Uterus (tissue), 2 donors: Measurements from ENCODE around the gene TMPRSS4.

ENCODE experiments used
- CTCF ChIP-seq, 4 experiments: fragments of 200-600 bp in 2 of 4; fragments of 450-650 bp in 2 of 4; sonication (generic) in 2 of 4; IDR thresholded peaks; one replicate each; pipeline ENCODE4 v1.5.1; 2016 to 2019; ENCODE audit warnings: antibody characterized with exemption in 4 of 4, mild to moderate bottlenecking in 2 of 4, moderate library complexity in 1 of 4
- POLR2A ChIP-seq, 2 donors: fragments of 450-650 bp; IDR thresholded peaks; one replicate each; pipeline ENCODE4 v1.6.1; 2016; ENCODE audit warnings: antibody characterized with exemption in 2 of 2, mild to moderate bottlenecking in 1 of 2, moderate library complexity in 1 of 2

GRCh38 chr11:118143661-118144185 is 66.8 kb downstream of the TMPRSS4 start:
- no peak for TF ChIP-seq CTCF (IDR thresholded peaks at IDR 0.05)
- TF ChIP-seq POLR2A (IDR thresholded peaks at IDR 0.05) = no peak
